CD4-positive, alpha-beta T cell treated with Interleukin-6 at 100 ng/mL for 8 hours (primary cell): ENCODE data around the gene ANKRD44.
"Not testable (repeated sequence)": the region's sequence is repeated elsewhere in the genome, so short reads cannot be mapped to it uniquely, and the experiment has no call there.

Source experiments
- DNase-seq: peaks from one replicate; pipeline ENCODE4 v3.0.0-alpha.2; 2020; ENCODE audit warnings: mixed read lengths, low spot score

ANKRD44 gene

GRCh38 chr2:197287596-197287932, 23.0 kb downstream of the ANKRD44 start:
- DNase-seq, result not testable (repeated sequence)

GRCh38 chr2:197286805-197287595, 23.6 kb downstream of the ANKRD44 start:
- peak; percentile 69 for DNase-seq

GRCh38 chr2:197285361-197285760, 25.2 kb downstream of the ANKRD44 start:
- DNase-seq, result no peak

GRCh38 chr2:197284956-197285355, 25.6 kb downstream of the ANKRD44 start:
- DNase-seq, result no peak

GRCh38 chr2:197281421-197281820, 29.2 kb downstream of the ANKRD44 start:
- no peak for DNase-seq

- DNase-seq, result no peak
These were observed 30.4 kb downstream of the ANKRD44 start for GRCh38 chr2:197280015-197280702.

GRCh38 chr2:197278799-197279763, 31.5 kb downstream of the ANKRD44 start:
- no peak for DNase-seq

- DNase-seq, result no peak
These were observed 32.8 kb downstream of the ANKRD44 start for GRCh38 chr2:197277794-197278193.

- DNase-seq, result no peak
These were observed 34.4 kb downstream of the ANKRD44 start for GRCh38 chr2:197276156-197276555.

- DNase-seq, result no peak
These were observed 35.6 kb downstream of the ANKRD44 start for GRCh38 chr2:197274937-197275336.

- no peak for DNase-seq
These were observed 36.2 kb downstream of the ANKRD44 start for GRCh38 chr2:197274349-197274748.

- no peak for DNase-seq
These were observed 37.1 kb downstream of the ANKRD44 start for GRCh38 chr2:197273485-197273884.

- DNase-seq, result no peak
These were observed 40.0 kb downstream of the ANKRD44 start for GRCh38 chr2:197270601-197271000.

- no peak for DNase-seq
These were observed 40.8 kb downstream of the ANKRD44 start for GRCh38 chr2:197269815-197270214.

- DNase-seq, result no peak
These were observed 41.6 kb downstream of the ANKRD44 start for GRCh38 chr2:197268786-197269584.

- DNase-seq, result peak; percentile 58
These were observed 44.1 kb downstream of the ANKRD44 start for GRCh38 chr2:197266477-197266876.

GRCh38 chr2:197265924-197266323, 44.7 kb downstream of the ANKRD44 start:
- no peak for DNase-seq

- DNase-seq, result no peak
These were observed 45.5 kb downstream of the ANKRD44 start for GRCh38 chr2:197265036-197265435.

- no peak for DNase-seq
These were observed 46.2 kb downstream of the ANKRD44 start for GRCh38 chr2:197264332-197264731.

- no peak for DNase-seq
These were observed 47.5 kb downstream of the ANKRD44 start for GRCh38 chr2:197263077-197263476.

GRCh38 chr2:197261808-197262226, 48.8 kb downstream of the ANKRD44 start:
- no peak for DNase-seq
